K562 (cell line): ENCODE data around the gene SLC16A12. TPM values are rescaled to one million over a fixed set of nuclear protein-coding genes. Genes with fewer than 3 reads are reported as not detected.
"Not testable (repeated sequence)": the region's sequence is repeated elsewhere in the genome, so short reads cannot be mapped to it uniquely, and the experiment has no call there.

ENCODE experiments used
- ATAC-seq: fragments of 200-7000 bp; cut with Tn5 transposase; 3 replicates; pipeline ENCODE4 v1.9.1; 2020; ENCODE audit warnings: moderate library complexity
- BruUV-seq: library from RNA; stranded (reverse); fragments of 400-500 nt; replicated peaks from 2 replicates; lab custom pipeline; 2021; lab: Mats Ljungman, UMichigan
- CTCF ChIA-PET: fragments of 300-600 bp; formaldehyde crosslinking; extraction: SDS; loops from one replicate; lab custom pipeline; 2021; ENCODE audit warnings: low intra/inter-chr PET ratio; lab: Yijun Ruan, JAX
- POLR2A ChIA-PET: fragments of 300-600, 350-650 bp; sonication (Branson Sonifier 250); formaldehyde crosslinking; extraction: SDS; loops from one replicate; lab custom pipeline; 2021; ENCODE audit warnings: antibody characterized with exemption, inconsistent platforms; lab: Yijun Ruan, JAX
- DNase-seq, 4 experiments: peaks; one replicate each; pipeline versions ENCODE4 v3.0.0 to v3.0.0-alpha.2; 2011 to 2018; ENCODE audit warnings: low spot score in 3 of 4, mixed read lengths in 3 of 4; ENCODE audit errors: extremely low read depth in 1 of 4
- FAIRE-seq: peaks from 2 replicates; lab custom pipeline; 2011; peaks lifted over from hg19 to GRCh38; lab: Jason Lieb, UNC
- H2AFZ ChIP-seq: 2 replicates; pipeline ENCODE4 v1.6.0; 2011; ENCODE audit warnings: low read depth, low read length, control low read depth, inconsistent platforms
- H3K27ac ChIP-seq: fragments of 200-600 bp; 3 replicates; pipeline ENCODE4 v1.8.0; 2011; ENCODE audit warnings: low read depth, mild to moderate bottlenecking, control low read depth, inconsistent platforms, low read length, moderate library complexity, mixed read lengths; ENCODE audit errors: extremely low read depth
- H3K27me3 ChIP-seq, 2 experiments: fragments of 300-600 bp in 1 of 2; 2 replicates in 1 of 2; 3 replicates in 1 of 2; pipeline versions ENCODE4 v1.6.0 to v1.8.0; 2011; ENCODE audit warnings: inconsistent platforms in 2 of 2, low read length in 2 of 2, mild to moderate bottlenecking in 1 of 2, mixed read lengths in 1 of 2, moderate library complexity in 1 of 2; ENCODE audit not compliant: control insufficient read depth in 2 of 2, insufficient read depth in 2 of 2
- H3K36me3 ChIP-seq: fragments of 300-600 bp; 3 replicates; pipeline ENCODE4 v1.8.0; 2011; ENCODE audit warnings: mild to moderate bottlenecking, low read length, inconsistent platforms; ENCODE audit not compliant: control insufficient read depth, insufficient read depth
- H3K4me1 ChIP-seq, 2 experiments: fragments of 200-600 bp in 1 of 2; replicated peaks in 1 of 2; 2 replicates in 1 of 2; 3 replicates in 1 of 2; pipeline versions ENCODE4 v1.5.1 to v1.8.0; 2011; ENCODE audit warnings: inconsistent platforms in 2 of 2, low read length in 2 of 2, mild to moderate bottlenecking in 1 of 2, mixed read lengths in 1 of 2, moderate library complexity in 1 of 2; ENCODE audit not compliant: control insufficient read depth in 2 of 2, insufficient read depth in 2 of 2
- H3K4me2 ChIP-seq: 2 replicates; pipeline ENCODE4 v1.6.1; 2011; ENCODE audit warnings: low read length, control low read depth, inconsistent platforms, mixed read lengths; ENCODE audit not compliant: insufficient read depth
- H3K4me3 ChIP-seq: fragments of 200-600 bp; sonication (generic), shearing (Covaris generic); 2 replicates; pipeline ENCODE4 v1.5.1; 2016; ENCODE audit warnings: control low read depth, inconsistent platforms
- H3K79me2 ChIP-seq: fragments of 200-600 bp; 3 replicates; pipeline ENCODE4 v1.8.0; 2011; ENCODE audit warnings: low read length, inconsistent platforms; ENCODE audit not compliant: control insufficient read depth, insufficient read depth
- H3K9ac ChIP-seq, 2 experiments: 2 replicates each; pipeline versions ENCODE4 v1.6.0 to v1.6.1; 2011; ENCODE audit warnings: low read depth in 2 of 2, low read length in 2 of 2, control low read depth in 1 of 2, inconsistent platforms in 1 of 2, mild to moderate bottlenecking in 1 of 2, mixed read lengths in 1 of 2; ENCODE audit not compliant: insufficient read depth in 1 of 2
- H3K9me1 ChIP-seq: one replicate; pipeline ENCODE4 v1.6.0; 2011; ENCODE audit warnings: inconsistent platforms, mild to moderate bottlenecking, low read length, moderate library complexity; ENCODE audit not compliant: control insufficient read depth, insufficient read depth
- H3K9me3 ChIP-seq: replicated peaks from 2 replicates; pipeline ENCODE4 v1.5.1; 2011; ENCODE audit warnings: low read depth, low read length, inconsistent platforms; ENCODE audit not compliant: control insufficient read depth, insufficient read depth
- H4K20me1 ChIP-seq: replicated peaks from 2 replicates; pipeline ENCODE4 v1.6.1; 2011; ENCODE audit warnings: low read length, inconsistent platforms, mixed read lengths; ENCODE audit not compliant: control insufficient read depth, insufficient read depth
- ESRRA ChIP-seq: fragments of 450-650 bp; IDR thresholded peaks from 2 replicates; pipeline ENCODE4 v1.6.1; 2014; ENCODE audit warnings: low read depth, mild to moderate bottlenecking, moderate library complexity, borderline replicate concordance
- NFYB ChIP-seq: IDR thresholded peaks from 2 replicates; pipeline ENCODE4 v1.6.1; 2011; ENCODE audit warnings: mild to moderate bottlenecking, moderate library complexity; ENCODE audit not compliant: insufficient read length; ENCODE audit errors: extremely low read depth
- RBM14 ChIP-seq: fragments of 200-400 bp; formaldehyde crosslinking; IDR thresholded peaks from 2 replicates; pipeline ENCODE4 v1.6.1; 2018; ENCODE audit warnings: low read depth, mild to moderate bottlenecking, low read length, moderate library complexity, borderline replicate concordance; ENCODE audit not compliant: insufficient read depth
- ZBTB17 ChIP-seq: fragments of 450-650 bp; formaldehyde crosslinking; IDR thresholded peaks from 2 replicates; pipeline ENCODE4 v1.4.0; 2020; ENCODE audit warnings: mild to moderate bottlenecking
- WGBS: fragments of 100-300 bp; shearing (Covaris generic); methylation state at CpG from one replicate; pipeline ENCODE4 v1.1.6; 2016; ENCODE audit warnings: low coverage, mixed read lengths; ENCODE audit not compliant: insufficient coverage; ENCODE audit errors: missing lambda C conversion rate; 5-methylcytosine and 5-hydroxymethylcytosine counted together
- in situ Hi-C: fragments of 300-500 bp; cut with MboI; formaldehyde crosslinking; loops from 4 replicates; pipeline ENCODE4 v1.15.0; 2018; ENCODE audit warnings: inconsistent platforms, mixed read lengths
- intact Hi-C: fragments of 100-400 bp; cut with micrococcal nuclease; formaldehyde crosslinking; loops from 2 replicates; pipeline ENCODE4 v1.14.2; 2022
- polyA plus RNA-seq, 8 experiments: library from polyadenylated mRNA; depleted of rRNA in 4 of 8; stranded (reverse) in 5 of 8; unstranded in 3 of 8; fragments of >200 nt; fragmentation: Nextera tagmentation in 2 of 8; fragmentation: Illumina TruSeq in 1 of 8; extraction: Ambion mirVana in 2 of 8; extraction: Trizol in 1 of 8; gene quantifications; 2 replicates each; pipeline versions ENCODE4 v1.2.1 to v1.2.3, GENCODE V29; 2011 to 2014; ENCODE audit warnings: inconsistent platforms in 1 of 8, missing spikeins in 1 of 8
- total RNA-seq, 7 experiments: library from RNA; depleted of rRNA in 6 of 7; stranded (reverse); fragments of >200 nt in 6 of 7; fragmentation: Illumina TruSeq in 2 of 7; extraction: Trizol in 2 of 7; gene quantifications; 2 replicates each; pipeline versions ENCODE4 v1.2.1 to v1.2.3, GENCODE V29; 2011 to 2021; ENCODE audit warnings: low replicate concordance in 1 of 7
- TF ChIP-seq, protein P1 (sequence below), 2 experiments: fragments of 450-650 bp; formaldehyde crosslinking in 1 of 2; IDR thresholded peaks; 2 replicates each; pipeline versions ENCODE4 v1.4.0 to v1.6.1; 2014 to 2020; ENCODE audit warnings: mild to moderate bottlenecking in 2 of 2, borderline replicate concordance in 1 of 2, low read depth in 1 of 2

The SLC16A12 gene
- total and polyA plus RNA-seq, 9 of the 15 experiments (the other 6 are each of a cell fraction or from before 2014, with no cell fraction given), result not detected

DNA sequence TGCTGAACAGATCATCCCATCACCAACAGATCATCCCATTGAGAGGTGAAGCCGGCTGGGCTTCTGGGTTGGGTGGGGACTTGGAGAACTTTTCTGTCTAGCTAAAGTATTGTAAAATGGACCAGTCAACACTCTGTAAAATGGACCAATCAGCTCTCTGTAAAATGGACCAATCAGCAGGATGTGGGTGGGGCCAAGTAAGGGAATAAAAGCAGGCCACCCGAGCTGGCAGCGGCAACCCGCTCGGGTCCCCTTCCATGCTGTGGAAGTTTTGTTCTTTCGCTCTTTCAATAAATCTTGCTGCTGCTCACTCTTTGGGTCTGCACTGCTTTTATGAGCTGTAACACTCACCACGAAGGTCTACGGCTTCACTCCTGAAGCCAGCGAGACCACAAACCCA lies 129.2 kb downstream of the SLC16A12 start:
- H3K9ac ChIP-seq, H3K36me3 ChIP-seq, H2AFZ ChIP-seq, in situ Hi-C loops, H4K20me1 ChIP-seq, H3K9me3 ChIP-seq, H3K4me1 ChIP-seq, H3K79me2 ChIP-seq, H3K27me3 ChIP-seq, CTCF ChIA-PET, H3K4me2 ChIP-seq, ATAC-seq, POLR2A ChIA-PET, H3K4me3 ChIP-seq, intact Hi-C loops, H3K9me1 ChIP-seq, DNase-seq, H3K27ac ChIP-seq, BruUV-seq, FAIRE-seq: not testable (repeated sequence)
- WGBS, result 51% methylated on average over 8 of the region's 9 CpGs
- peak; percentile 52 for TF ChIP-seq NFYB

DNA sequence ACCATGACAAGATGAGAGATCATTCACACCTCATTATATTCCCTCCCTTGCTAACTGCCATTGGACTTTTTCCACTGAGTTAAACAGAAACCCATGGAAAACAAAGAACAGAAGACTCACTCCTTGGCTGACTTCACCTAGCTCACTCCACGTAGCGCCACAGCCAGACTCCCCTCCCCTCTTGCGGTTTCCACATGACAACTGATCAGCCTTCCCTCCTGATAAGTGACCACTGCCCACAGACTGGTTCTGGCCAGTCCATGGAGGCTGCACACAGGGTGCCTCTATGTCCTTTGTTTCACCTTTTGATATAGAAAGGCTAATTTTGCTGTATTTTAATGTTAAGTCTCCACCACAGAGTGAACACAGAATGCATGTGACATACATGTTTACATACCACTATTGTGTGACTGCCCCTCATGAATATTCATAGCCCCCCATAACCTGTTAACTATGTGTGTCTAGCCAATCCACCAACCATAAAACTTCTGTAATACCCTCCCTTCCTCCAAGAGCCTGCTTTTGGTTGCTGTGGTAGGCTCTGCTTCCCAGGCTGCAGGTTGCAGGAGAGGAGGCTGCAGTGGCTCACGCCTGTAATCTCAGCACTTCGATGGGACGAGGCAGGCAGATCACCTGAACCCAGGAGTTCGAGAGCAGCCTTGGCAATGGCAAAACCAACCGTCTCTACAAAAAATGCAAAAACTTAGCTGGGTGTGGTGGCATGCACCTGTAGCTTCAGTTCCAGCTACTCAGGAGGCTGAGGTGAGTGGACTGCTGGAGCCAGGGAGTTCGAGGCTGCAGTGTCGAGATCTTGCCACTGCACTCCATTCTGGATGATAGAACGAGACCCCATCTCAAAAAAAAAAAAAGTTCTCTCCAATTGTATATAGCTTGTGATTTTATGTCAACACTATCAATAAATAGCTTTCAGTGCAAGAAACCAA lies 131.0 kb downstream of the SLC16A12 start:
- no TSS peak for BruUV-seq
- in situ Hi-C loops, result no loop called here
- POLR2A ChIA-PET, result no interaction called here
- DNase-seq (peak in 1 of 4 experiments; percentile 31), FAIRE-seq (no peak), ATAC-seq (peak; percentile 58; the same call in 2 of the 3 replicates)
- H3K4me1 ChIP-seq, result no peaks in the 10 kb centered on the region; a peak in 1 of 5 replicates
- no peak overlapping the region for H3K4me2 ChIP-seq
- H3K27ac ChIP-seq, result no peak overlapping the region
- WGBS, result 24% methylated on average over 6 of the region's 11 CpGs
- H2AFZ ChIP-seq, result no peak overlapping the region
- H3K4me3 ChIP-seq, result no peak overlapping the region
- H3K9ac ChIP-seq, result no peak overlapping the region
- no peaks in the 10 kb centered on the region for H3K79me2 ChIP-seq
- no peaks in the 10 kb centered on the region for H3K9me3 ChIP-seq
- no peaks in the 10 kb centered on the region for H3K36me3 ChIP-seq
- H3K9me1 ChIP-seq, result no peaks in the 10 kb centered on the region
- H3K27me3 ChIP-seq, result no peaks in the 10 kb centered on the region
- no peaks in the 10 kb centered on the region for H4K20me1 ChIP-seq
- CTCF ChIA-PET, result no interaction called here
- intact Hi-C loops, result no loop called here
- no peak for TF ChIP-seq ZBTB17 (CRISPR knock-in tag)
- no peak for TF ChIP-seq RBM14
- TF ChIP-seq, protein P1, sequence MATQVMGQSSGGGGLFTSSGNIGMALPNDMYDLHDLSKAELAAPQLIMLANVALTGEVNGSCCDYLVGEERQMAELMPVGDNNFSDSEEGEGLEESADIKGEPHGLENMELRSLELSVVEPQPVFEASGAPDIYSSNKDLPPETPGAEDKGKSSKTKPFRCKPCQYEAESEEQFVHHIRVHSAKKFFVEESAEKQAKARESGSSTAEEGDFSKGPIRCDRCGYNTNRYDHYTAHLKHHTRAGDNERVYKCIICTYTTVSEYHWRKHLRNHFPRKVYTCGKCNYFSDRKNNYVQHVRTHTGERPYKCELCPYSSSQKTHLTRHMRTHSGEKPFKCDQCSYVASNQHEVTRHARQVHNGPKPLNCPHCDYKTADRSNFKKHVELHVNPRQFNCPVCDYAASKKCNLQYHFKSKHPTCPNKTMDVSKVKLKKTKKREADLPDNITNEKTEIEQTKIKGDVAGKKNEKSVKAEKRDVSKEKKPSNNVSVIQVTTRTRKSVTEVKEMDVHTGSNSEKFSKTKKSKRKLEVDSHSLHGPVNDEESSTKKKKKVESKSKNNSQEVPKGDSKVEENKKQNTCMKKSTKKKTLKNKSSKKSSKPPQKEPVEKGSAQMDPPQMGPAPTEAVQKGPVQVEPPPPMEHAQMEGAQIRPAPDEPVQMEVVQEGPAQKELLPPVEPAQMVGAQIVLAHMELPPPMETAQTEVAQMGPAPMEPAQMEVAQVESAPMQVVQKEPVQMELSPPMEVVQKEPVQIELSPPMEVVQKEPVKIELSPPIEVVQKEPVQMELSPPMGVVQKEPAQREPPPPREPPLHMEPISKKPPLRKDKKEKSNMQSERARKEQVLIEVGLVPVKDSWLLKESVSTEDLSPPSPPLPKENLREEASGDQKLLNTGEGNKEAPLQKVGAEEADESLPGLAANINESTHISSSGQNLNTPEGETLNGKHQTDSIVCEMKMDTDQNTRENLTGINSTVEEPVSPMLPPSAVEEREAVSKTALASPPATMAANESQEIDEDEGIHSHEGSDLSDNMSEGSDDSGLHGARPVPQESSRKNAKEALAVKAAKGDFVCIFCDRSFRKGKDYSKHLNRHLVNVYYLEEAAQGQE (IDR thresholded peaks at IDR 0.05; ENCODE audit: borderline replicate concordance), result peak; percentile 80
- TF ChIP-seq, protein P1 (CRISPR knock-in tag; IDR thresholded peaks at IDR 0.05; ENCODE audit: low read depth), result no peak
- peak; percentile 64; the same call in 1 of the 2 replicates for TF ChIP-seq ESRRA
